Hepatic stellate cell (primary cell): ENCODE data around the gene USP44.
"Not testable (repeated sequence)": the region's sequence is repeated elsewhere in the genome, so short reads cannot be mapped to it uniquely, and the experiment has no call there.

Experiments used
- DNase-seq: peaks from one replicate; pipeline ENCODE4 v3.0.0; 2011; ENCODE audit warnings: low spot score

The USP44 gene

DNA sequence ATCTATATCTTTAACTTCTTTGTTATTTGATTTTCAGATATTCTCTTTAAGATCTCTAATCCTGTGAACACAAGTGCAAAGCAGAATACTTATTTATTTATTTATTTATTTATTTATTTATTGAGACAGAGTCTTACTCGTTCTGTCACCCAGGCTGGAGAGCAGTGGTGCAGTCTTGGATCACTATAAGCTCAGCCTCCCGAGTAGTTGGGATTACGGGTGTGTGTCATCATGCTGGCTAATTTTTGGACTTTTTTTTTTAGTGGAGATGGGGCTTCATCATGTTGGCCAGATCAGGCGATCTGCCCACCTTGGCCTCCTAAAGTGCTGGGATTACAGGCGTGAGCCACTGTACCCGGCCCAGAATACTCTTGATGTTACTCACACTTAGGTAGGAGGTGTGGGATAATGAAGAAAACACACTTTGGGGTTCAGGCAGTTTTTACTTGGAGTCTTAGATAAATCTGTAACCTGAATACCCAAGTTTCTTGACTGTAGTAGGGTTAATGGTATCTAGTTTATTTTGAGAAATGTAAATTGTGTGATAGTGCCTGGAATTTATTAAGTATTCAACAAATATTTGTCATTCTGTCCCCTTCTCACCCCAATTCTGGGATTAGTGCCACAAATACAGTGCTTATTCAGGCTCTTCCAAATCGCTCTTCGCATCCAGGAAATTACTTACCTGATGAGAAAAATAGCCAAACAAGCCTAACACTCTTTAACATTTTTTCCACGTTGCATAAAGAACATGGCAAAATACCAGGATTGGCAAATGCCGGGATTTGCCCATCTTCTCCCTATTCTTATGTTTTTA, 44.4 kb downstream of the USP44 start:
- no peak for DNase-seq

DNA sequence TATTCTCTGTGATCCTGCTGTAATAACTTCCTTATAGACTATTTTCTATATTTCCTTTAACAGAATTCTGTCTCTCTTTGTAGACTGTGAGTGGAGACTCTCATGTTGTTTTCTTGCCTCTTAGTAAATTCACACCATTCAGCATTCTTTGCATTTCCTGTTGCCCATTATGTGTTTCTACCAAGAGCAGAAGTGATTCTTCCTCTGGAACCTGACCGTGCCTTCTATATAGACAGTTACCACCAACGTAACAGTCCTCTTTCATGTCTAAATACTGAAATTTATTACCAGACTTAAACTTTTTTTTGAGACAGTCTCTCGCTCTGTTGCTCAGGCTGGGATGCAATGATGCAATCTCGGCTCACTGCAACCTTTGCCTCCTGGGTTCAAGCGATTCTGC, 46.2 kb downstream of the USP44 start:
- no peak for DNase-seq

- no peak for DNase-seq
Measured at GRCh38 chr12:95504140-95504539, 47.1 kb downstream of the USP44 start.

DNA sequence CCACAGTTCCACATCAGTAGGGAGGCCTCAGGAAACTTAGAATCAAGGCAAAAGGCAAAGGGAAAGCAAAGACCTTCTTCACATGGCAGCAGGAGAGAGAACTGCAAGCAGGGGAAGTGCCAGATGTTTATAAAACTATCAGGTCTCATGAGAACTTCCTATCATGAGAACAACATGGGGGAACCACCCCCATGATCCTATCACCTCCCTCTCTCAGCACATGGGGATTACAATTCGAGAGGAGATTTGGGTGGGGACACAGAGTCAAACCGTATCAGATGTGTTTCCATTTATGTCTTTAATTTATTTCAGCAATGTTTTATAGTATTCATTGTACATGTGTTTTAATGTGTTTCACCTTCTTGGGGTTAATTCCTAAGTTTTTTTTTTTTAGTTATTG, 51.5 kb downstream of the USP44 start:
- no peak for DNase-seq

DNA sequence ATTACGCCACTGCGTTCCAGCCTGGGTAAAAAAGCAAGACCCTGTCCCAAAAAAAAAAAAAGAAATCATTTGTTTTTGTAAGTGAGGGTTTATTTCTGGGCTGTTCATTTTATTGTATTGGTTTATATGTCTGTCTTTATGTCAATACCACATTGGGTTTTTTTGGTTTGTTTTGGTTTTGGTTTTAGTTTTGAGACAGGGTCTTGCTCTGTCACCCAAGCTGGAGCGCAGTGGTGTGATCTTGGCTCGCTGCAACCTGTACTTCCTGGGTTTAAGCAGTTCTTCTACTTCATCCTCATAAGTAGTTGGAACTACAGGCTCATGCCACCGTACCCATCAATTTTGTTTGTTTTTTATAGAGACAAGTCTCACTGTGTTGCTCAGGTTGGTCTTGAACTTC, 52.3 kb downstream of the USP44 start:
- no peak for DNase-seq

DNA sequence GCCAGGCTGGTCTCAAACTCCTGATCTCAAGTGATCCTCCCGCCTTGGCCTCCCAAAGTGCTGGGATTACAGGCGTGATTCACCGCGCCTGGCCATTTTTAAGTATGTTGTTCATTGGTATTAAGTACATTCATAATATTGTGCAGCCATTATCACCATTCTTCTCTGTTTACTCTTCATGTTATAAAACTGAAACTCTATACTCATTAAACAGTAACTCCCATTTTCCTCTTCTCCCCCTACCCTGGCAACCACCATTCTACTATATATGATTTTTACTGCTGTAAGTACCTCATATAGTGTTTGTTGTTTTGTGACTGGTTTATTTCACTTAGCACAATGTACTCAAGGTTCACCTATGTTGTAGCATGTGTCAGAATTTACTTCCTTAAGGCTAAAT, 54.2 kb downstream of the USP44 start:
- DNase-seq, result no peak

GRCh38 chr12:95495433-95495832, 55.8 kb downstream of the USP44 start:
- no peak for DNase-seq

DNA sequence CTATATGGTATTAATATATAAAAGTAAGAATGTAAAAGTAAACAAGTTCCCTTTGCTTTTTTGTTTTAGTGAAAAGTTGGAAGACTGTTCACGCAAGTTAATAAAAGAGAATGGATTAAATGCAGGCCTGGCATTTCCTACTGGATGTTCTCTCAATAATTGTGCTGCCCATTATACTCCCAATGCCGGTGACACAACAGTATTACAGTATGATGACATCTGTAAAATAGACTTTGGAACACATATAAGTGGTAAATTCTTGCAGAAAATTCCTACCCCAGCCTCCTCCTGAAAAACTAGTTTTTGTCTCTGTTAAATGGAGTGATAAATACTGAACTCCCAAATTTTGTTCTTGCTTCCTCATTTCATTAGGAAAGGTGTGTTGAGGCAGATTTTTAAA, 56.4 kb downstream of the USP44 start:
- no peak for DNase-seq

GRCh38 chr12:95492462-95492861, 58.8 kb downstream of the USP44 start:
- DNase-seq, result no peak

DNA sequence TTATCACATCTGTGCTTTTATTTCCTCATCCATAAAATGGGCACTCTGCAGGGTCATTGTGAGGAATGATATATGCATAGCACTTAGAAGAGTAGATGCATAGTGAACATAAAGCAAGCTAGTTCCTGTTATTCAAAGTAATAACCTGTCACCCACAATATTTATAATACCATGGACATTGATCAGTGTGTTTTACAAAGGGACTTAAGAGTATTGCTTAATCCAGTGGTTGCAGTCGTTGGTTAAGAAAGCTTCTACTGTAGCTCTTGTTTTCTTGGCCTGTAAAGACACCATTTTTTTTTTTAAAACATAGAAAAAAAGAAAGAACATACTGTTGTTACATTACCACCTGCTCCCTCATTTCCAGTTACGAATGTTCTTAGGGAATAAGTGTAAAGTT, 64.3 kb downstream of the USP44 start:
- no peak for DNase-seq

DNA sequence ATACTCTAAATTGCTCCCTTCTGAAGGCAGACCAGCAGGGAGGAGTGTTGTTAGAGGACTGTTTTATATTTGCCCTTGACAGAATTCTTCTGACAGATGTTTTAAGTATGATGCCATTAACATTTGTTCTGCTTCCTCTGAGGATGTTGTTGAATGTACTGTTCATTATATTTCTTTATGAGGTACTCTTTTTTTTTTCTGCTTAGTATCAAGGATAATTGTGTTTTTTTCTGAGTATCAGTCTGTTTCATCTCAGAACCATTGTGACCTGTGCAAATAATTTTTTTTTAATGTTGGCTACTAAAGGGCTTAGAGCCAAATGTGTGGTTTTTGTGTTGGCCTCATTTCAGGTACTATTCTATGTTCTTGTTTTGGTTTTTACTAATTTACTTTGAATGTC, 66.8 kb downstream of the USP44 start:
- no peak for DNase-seq

GRCh38 chr12:95482564-95482963, 68.7 kb downstream of the USP44 start:
- DNase-seq, result not testable (repeated sequence)

- no peak for DNase-seq
Measured at GRCh38 chr12:95481888-95482287, 69.4 kb downstream of the USP44 start.

DNA sequence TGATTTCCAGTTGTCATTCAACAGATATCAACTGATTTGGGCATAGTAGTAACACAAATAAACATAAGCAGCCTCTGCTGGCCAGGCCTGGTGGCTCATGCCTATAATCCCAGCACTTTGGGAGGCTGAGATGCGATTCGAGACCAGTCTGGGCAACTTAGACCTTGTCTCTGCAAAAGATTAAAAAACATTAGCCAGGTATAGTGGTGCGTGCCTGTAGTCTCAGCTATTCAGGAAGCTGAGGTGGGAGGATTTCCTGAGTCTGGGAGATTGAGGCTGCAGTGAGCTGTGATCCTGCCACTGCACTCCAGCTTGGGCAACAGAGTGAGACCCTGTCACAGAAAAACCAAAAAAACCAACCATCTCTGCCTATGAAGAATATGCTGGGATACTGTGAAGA, 70.2 kb downstream of the USP44 start:
- DNase-seq, result no peak

- peak; percentile 16 for DNase-seq
Measured at GRCh38 chr12:95480230-95480629, 71.0 kb downstream of the USP44 start.

GRCh38 chr12:95474660-95474958, 76.7 kb downstream of the USP44 start:
- DNase-seq, result no peak

- DNase-seq, result peak; percentile 93
Measured at GRCh38 chr12:95473884-95474659, 77.2 kb downstream of the USP44 start, which contains the start of gene METAP2. TSS of gene METAP2 (plus strand) at chr12:95474152. CDS start at chr12:95474180, 28 bp downstream.

DNA sequence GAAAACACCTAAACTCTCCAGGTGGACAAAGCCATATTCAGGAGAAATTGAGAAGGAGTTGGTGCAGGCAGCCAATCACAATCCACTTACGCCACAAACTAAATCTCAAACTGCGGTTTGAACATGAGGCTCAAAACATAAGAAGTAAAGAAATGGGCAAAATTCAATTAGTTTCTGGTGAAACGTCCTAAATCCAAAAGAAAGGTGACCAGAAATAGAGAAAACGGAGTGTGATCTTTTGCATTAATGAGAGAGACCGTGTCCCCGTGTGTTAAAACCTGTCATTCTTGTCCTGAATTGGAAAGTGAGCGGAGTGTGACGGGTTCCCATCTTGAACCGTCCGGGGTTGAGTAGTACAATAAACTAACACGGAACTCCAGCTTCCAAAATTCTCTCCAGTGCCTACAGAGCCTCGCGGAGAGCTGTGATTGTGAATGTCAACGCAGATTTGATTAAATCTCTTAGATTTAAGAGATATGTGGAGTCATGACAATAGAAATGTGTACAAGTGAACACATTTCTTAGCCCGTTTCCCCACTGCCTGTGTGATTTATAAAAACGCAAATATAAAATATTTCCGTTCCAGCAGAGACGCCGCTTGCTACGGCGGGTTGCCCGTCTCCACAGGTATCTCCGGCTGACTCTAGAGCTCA, 77.9 kb downstream of the USP44 start:
- peak; percentile 41 for DNase-seq

DNA sequence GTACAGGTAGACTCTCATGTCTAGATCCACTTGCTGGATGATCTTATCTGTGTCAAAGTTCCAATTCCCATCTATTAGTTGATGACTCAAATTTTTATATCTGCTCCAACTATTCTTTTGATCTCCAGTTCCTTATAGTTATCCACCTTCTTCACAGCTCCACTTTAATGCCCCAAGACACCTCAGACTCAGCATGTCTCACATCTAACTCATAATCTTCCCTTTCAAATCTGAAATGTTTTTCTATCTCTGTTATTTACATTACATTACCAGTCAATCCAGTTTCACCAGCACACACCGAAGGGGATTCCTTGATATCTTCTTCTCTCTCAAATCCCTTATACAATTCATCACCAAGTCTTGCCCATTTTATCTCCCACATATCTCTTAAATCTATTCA, 81.0 kb downstream of the USP44 start:
- no peak for DNase-seq
